HG03025 (cell line): Measurements from ENCODE around the gene SLC16A2.

Experiments used
- ATAC-seq: cut with Tn5 transposase; IDR thresholded peaks from one replicate; pipeline ENCODE4 v1.9.1; 2021; ENCODE audit warnings: mild to moderate bottlenecking, moderate library complexity; ENCODE audit not compliant: unreplicated experiment, low FRiP score

Gene SLC16A2

GRCh38 chrX:74535086-74535407 is 113.8 kb downstream of the SLC16A2 start:
- ATAC-seq: no peak

- ATAC-seq: no peak
Observed at GRCh38 chrX:74535408-74536151, 114.3 kb downstream of the SLC16A2 start.

GRCh38 chrX:74536152-74536831 is 115.0 kb downstream of the SLC16A2 start:
- peak; percentile 59 for ATAC-seq

GRCh38 chrX:74536832-74537371 is 115.6 kb downstream of the SLC16A2 start:
- peak; percentile 21 for ATAC-seq

- no peak for ATAC-seq
Observed at GRCh38 chrX:74540635-74541249, 119.4 kb downstream of the SLC16A2 start.

GRCh38 chrX:74545880-74546523 is 124.7 kb downstream of the SLC16A2 start:
- ATAC-seq: no peak

GRCh38 chrX:74546984-74547383 is 125.7 kb downstream of the SLC16A2 start:
- no peak for ATAC-seq

GRCh38 chrX:74550295-74550802 is 129.1 kb downstream of the SLC16A2 start:
- peak; percentile 74 for ATAC-seq

GRCh38 chrX:74551934-74552333 is 130.6 kb downstream of the SLC16A2 start:
- no peak for ATAC-seq

GRCh38 chrX:74557378-74557777 is 136.1 kb downstream of the SLC16A2 start:
- no peak for ATAC-seq

- no peak for ATAC-seq
Observed at GRCh38 chrX:74578137-74578536, 156.8 kb downstream of the SLC16A2 start.

- no peak for ATAC-seq
Observed at GRCh38 chrX:74579597-74580198, 158.4 kb downstream of the SLC16A2 start.
